H1 (cell line): ENCODE results near the gene ADCY1.
"Not testable (repeated sequence)": the region's sequence is repeated elsewhere in the genome, so short reads cannot be mapped to it uniquely, and the experiment has no call there.

Experiments used
- ASH2L ChIP-seq: fragments of 200-600, 300-600 bp; sonication (generic); IDR thresholded peaks from one replicate; pipeline ENCODE4 v1.7.1; 2017; ENCODE audit warnings: low read length
- BACH1 ChIP-seq: IDR thresholded peaks from 2 replicates; pipeline ENCODE4 v1.6.1; 2012; ENCODE audit warnings: low read length, improper control_type of control experiment
- CEBPB ChIP-seq: IDR thresholded peaks from 2 replicates; pipeline ENCODE4 v1.6.1; 2012; ENCODE audit warnings: low read depth, low read length
- CTBP2 ChIP-seq: IDR thresholded peaks from 2 replicates; pipeline ENCODE4 v1.7.0; 2011; ENCODE audit warnings: borderline replicate concordance, mild to moderate bottlenecking, moderate library complexity, mixed read lengths, low read length; ENCODE audit not compliant: insufficient read depth, insufficient read length
- CTCF ChIP-seq, 3 experiments: IDR thresholded peaks; 1 replicate in 2 of 3; 2 replicates in 1 of 3; pipeline versions ENCODE4 v1.5.1 to v1.6.1; 2011; ENCODE audit warnings: low read length in 3 of 3, mild to moderate bottlenecking in 3 of 3, inconsistent platforms in 2 of 3, low read depth in 1 of 3, moderate library complexity in 1 of 3; ENCODE audit not compliant: insufficient read depth in 1 of 3; ENCODE audit errors: control extremely low read depth in 1 of 3
- EZH2 ChIP-seq: fragments of 200-600 bp; sonication (generic); IDR thresholded peaks from 2 replicates; pipeline ENCODE4 v1.7.1; 2012; ENCODE audit warnings: low read depth, mild to moderate bottlenecking, moderate library complexity, low read length, inconsistent platforms; ENCODE audit not compliant: severe bottlenecking
- MAFK ChIP-seq: IDR thresholded peaks from 2 replicates; pipeline ENCODE4 v1.6.1; 2012; ENCODE audit warnings: low read depth, mild to moderate bottlenecking, improper control_type of control experiment, low read length
- NRF1 ChIP-seq: IDR thresholded peaks from 2 replicates; pipeline ENCODE4 v1.6.1; 2011; ENCODE audit warnings: mild to moderate bottlenecking, low read depth, low read length, improper control_type of control experiment
- RAD21 ChIP-seq, 2 experiments: IDR thresholded peaks in 1 of 2; conservative IDR thresholded peaks in 1 of 2; 2 replicates each; pipeline ENCODE4 v1.6.1; 2011; ENCODE audit warnings: low read depth in 2 of 2, low read length in 2 of 2, improper control_type of control experiment in 1 of 2, inconsistent platforms in 1 of 2, mild to moderate bottlenecking in 1 of 2, moderate library complexity in 1 of 2
- RBBP5 ChIP-seq: IDR thresholded peaks from 2 replicates; pipeline ENCODE4 v1.7.1; 2012; ENCODE audit warnings: low read depth, mild to moderate bottlenecking, inconsistent platforms, low read length, moderate library complexity, borderline replicate concordance
- SRF ChIP-seq: IDR thresholded peaks from 2 replicates; pipeline ENCODE4 v1.6.1; 2011; ENCODE audit warnings: mild to moderate bottlenecking, low read depth, low read length, moderate library complexity

GRCh38 chr7:45769626-45770025 lies 195.5 kb downstream of the ADCY1 start:
- not testable (repeated sequence) for TF ChIP-seq RBBP5; CTCF (IDR thresholded peaks at IDR 0.05; ENCODE audit: control extremely low read depth in 1 of 3, insufficient read depth in 1 of 3, low read depth in 1 of 3, low read length in 3 of 3); SRF; RAD21 (IDR thresholded peaks at IDR 0.05 in 1 of 2, conservative IDR thresholded peaks at IDR 0.05 in 1 of 2; ENCODE audit: low read depth in 2 of 2, low read length in 2 of 2); CTBP2; EZH2; NRF1; ASH2L; MAFK; CEBPB; BACH1
